Epithelial cell of prostate (primary cell): ENCODE results near the gene SIGLEC7.

Source experiments
- DNase-seq: peaks from one replicate; pipeline ENCODE4 v3.0.0-alpha.2; 2011; ENCODE audit warnings: low read depth, low spot score
- H3K27ac ChIP-seq: fragments of 450-650 bp; 2 replicates; pipeline ENCODE4 v1.5.1; 2017; ENCODE audit warnings: mild to moderate bottlenecking

SIGLEC7 gene

GRCh38 chr19:51142119-51142518 is at the start of gene SIGLEC7:
SIGLEC7 (plus strand) TSS chr19:51142301; CDS start chr19:51142370, 69 bp downstream.
- no peak for DNase-seq
- H3K27ac ChIP-seq: no peak within 1 kb of the TSS

- no peak for DNase-seq
- H3K27ac ChIP-seq: peak overlapping the region; percentile 81
Observed at GRCh38 chr19:51093101-51093500, 49.0 kb upstream of the SIGLEC7 start.

- peak; percentile 33 for DNase-seq
- H3K27ac ChIP-seq: peak overlapping the region; percentile 81
Observed at GRCh38 chr19:51093510-51094345, 48.4 kb upstream of the SIGLEC7 start.

- DNase-seq: no peak
- peak overlapping the region; percentile 81 for H3K27ac ChIP-seq
Observed at GRCh38 chr19:51094696-51095279, 47.3 kb upstream of the SIGLEC7 start.

GRCh38 chr19:51096473-51097165 is 45.5 kb upstream of the SIGLEC7 start:
- H3K27ac ChIP-seq: peak overlapping the region; percentile 68
- DNase-seq: no peak

GRCh38 chr19:51097166-51097738 is 44.8 kb upstream of the SIGLEC7 start:
- H3K27ac ChIP-seq: peak overlapping the region; percentile 68
- DNase-seq: peak; percentile 66

- no peak overlapping the region for H3K27ac ChIP-seq
- no peak for DNase-seq
Observed at GRCh38 chr19:51097796-51098195, 44.3 kb upstream of the SIGLEC7 start.

GRCh38 chr19:51098365-51099046 is 43.6 kb upstream of the SIGLEC7 start:
- no peak for DNase-seq
- H3K27ac ChIP-seq: no peak overlapping the region

- no peak overlapping the region for H3K27ac ChIP-seq
- DNase-seq: no peak
Observed at GRCh38 chr19:51099047-51099382, 43.1 kb upstream of the SIGLEC7 start.

GRCh38 chr19:51100601-51101000 is 41.5 kb upstream of the SIGLEC7 start:
- no peak for DNase-seq
- no peak overlapping the region for H3K27ac ChIP-seq

GRCh38 chr19:51101171-51101865 is 40.8 kb upstream of the SIGLEC7 start:
- no peak overlapping the region for H3K27ac ChIP-seq
- no peak for DNase-seq

- H3K27ac ChIP-seq: no peak overlapping the region
- DNase-seq: no peak
Observed at GRCh38 chr19:51102991-51103390, 39.1 kb upstream of the SIGLEC7 start.

- DNase-seq: no peak
- no peak overlapping the region for H3K27ac ChIP-seq
Observed at GRCh38 chr19:51103926-51104341, 38.2 kb upstream of the SIGLEC7 start.

- H3K27ac ChIP-seq: peak overlapping the region; percentile 45
- no peak for DNase-seq
Observed at GRCh38 chr19:51107406-51108065, 34.6 kb upstream of the SIGLEC7 start.

- H3K27ac ChIP-seq: peak within 1 kb of the TSS; percentile 45
- DNase-seq: peak; percentile 98
Observed at GRCh38 chr19:51108066-51108804, 33.9 kb upstream of the SIGLEC7 start, which contains the start of gene CTU1. CTU1 (minus strand) TSS chr19:51108409; CDS start chr19:51104569, 3,840 bp downstream.

- H3K27ac ChIP-seq: no peak overlapping the region
- no peak for DNase-seq
Observed at GRCh38 chr19:51108805-51109146, 33.3 kb upstream of the SIGLEC7 start.

GRCh38 chr19:51110666-51110971 is 31.5 kb upstream of the SIGLEC7 start:
- H3K27ac ChIP-seq: no peak overlapping the region
- DNase-seq: no peak

GRCh38 chr19:51111606-51112005 is 30.5 kb upstream of the SIGLEC7 start:
- DNase-seq: no peak
- no peak overlapping the region for H3K27ac ChIP-seq
